CD4-positive, alpha-beta memory T cell (primary cell): ENCODE results near the gene NTNG1. TPM values are rescaled to one million over a fixed set of nuclear protein-coding genes. Genes with fewer than 3 reads are reported as not detected.

Experiments
- CTCF ChIA-PET: fragments of 350-600 bp; sonication (Branson Sonifier 250); formaldehyde crosslinking; loops from one replicate; lab custom pipeline; 2021; ENCODE audit warnings: inconsistent platforms; ENCODE audit not compliant: partially characterized antibody; lab: Charles Lee
- POLR2A ChIA-PET: fragments of 350-600 bp; sonication (Branson Sonifier 250); formaldehyde crosslinking; loops from one replicate; lab custom pipeline; 2021; ENCODE audit not compliant: partially characterized antibody; lab: Charles Lee
- DNase-seq, 5 donors: peaks; one replicate each; pipeline versions ENCODE4 v3.0.0 to v3.0.0-alpha.2; 2020 to 2022; ENCODE audit warnings: mixed read lengths in 1 of 5
- H3K27ac ChIP-seq: one replicate; pipeline ENCODE4 v1.7.0; 2013; ENCODE audit warnings: low read depth, low read length
- H3K27me3 ChIP-seq: 2 replicates; pipeline ENCODE4 v1.7.0; 2013; ENCODE audit warnings: mild to moderate bottlenecking, low read length, moderate library complexity; ENCODE audit not compliant: insufficient read depth
- H3K36me3 ChIP-seq: 2 replicates; pipeline ENCODE4 v1.7.0; 2013; ENCODE audit warnings: mild to moderate bottlenecking, low read length, moderate library complexity; ENCODE audit not compliant: insufficient read depth
- H3K4me1 ChIP-seq: 2 replicates; pipeline ENCODE4 v1.7.0; 2013; ENCODE audit warnings: mild to moderate bottlenecking, low read length, moderate library complexity; ENCODE audit not compliant: insufficient read depth
- H3K4me3 ChIP-seq, 2 donors: one replicate each; pipeline ENCODE4 v1.7.0; 2013; ENCODE audit warnings: low read length in 2 of 2, mild to moderate bottlenecking in 1 of 2
- H3K9me3 ChIP-seq, 2 donors: one replicate each; pipeline ENCODE4 v1.7.0; 2013; ENCODE audit warnings: low read length in 2 of 2, control low read depth in 1 of 2; ENCODE audit not compliant: control insufficient read depth in 1 of 2
- H3K27ac Mint-ChIP-seq, 7 donors: one replicate each; pipeline ENCODE4 v1.8.0; 2020 to 2021; ENCODE audit warnings: mixed read lengths in 7 of 7, mild to moderate bottlenecking in 6 of 7, inconsistent platforms in 3 of 7, moderate library complexity in 3 of 7
- H3K27me3 Mint-ChIP-seq, 2 donors: one replicate each; pipeline ENCODE4 v1.8.0; 2020 to 2021; ENCODE audit warnings: mixed read lengths in 2 of 2
- H3K36me3 Mint-ChIP-seq, 2 donors: one replicate each; pipeline ENCODE4 v1.8.0; 2020 to 2021; ENCODE audit warnings: mixed read lengths in 2 of 2, inconsistent platforms in 1 of 2, mild to moderate bottlenecking in 1 of 2
- H3K4me1 Mint-ChIP-seq, 4 donors: one replicate each; pipeline ENCODE4 v1.8.0; 2020 to 2021; ENCODE audit warnings: mixed read lengths in 4 of 4, mild to moderate bottlenecking in 1 of 4
- H3K4me3 Mint-ChIP-seq, 8 donors: one replicate each; pipeline ENCODE4 v1.8.0; 2020 to 2021; ENCODE audit warnings: mixed read lengths in 8 of 8, mild to moderate bottlenecking in 7 of 8, moderate library complexity in 6 of 8, inconsistent platforms in 3 of 8
- H3K9me3 Mint-ChIP-seq, 8 donors: one replicate each; pipeline ENCODE4 v1.8.0; 2020 to 2021; ENCODE audit warnings: mixed read lengths in 8 of 8, mild to moderate bottlenecking in 5 of 8, inconsistent platforms in 3 of 8, moderate library complexity in 1 of 8
- intact Hi-C: fragments of 100-400 bp; cut with micrococcal nuclease; formaldehyde crosslinking; loops from one replicate; pipeline ENCODE4 v1.15.1; 2023
- polyA plus RNA-seq, 2 donors: library from polyadenylated mRNA; unstranded; fragments of 300-500 nt; fragmentation: Illumina TruSeq; gene quantifications; one replicate each; pipeline ENCODE4 v1.2.3, GENCODE V29; 2021
- total RNA-seq, 2 experiments: library from RNA; stranded (reverse); gene quantifications; one replicate each; pipeline ENCODE4 v1.2.3, GENCODE V29; 2021

Gene NTNG1
- total and polyA plus RNA-seq, 4 experiments from 2014 or later = not detected

- H3K4me1 Mint-ChIP-seq = no peaks in the 10 kb centered on the region
- no peaks in the 10 kb centered on the region for H3K9me3 ChIP-seq
- H3K27ac ChIP-seq = no peak overlapping the region
- POLR2A ChIA-PET = no interaction called here
- H3K9me3 Mint-ChIP-seq = peaks cover 0 to 6% (median 2%) of the 10 kb centered on the region in 8 donors
- H3K27me3 Mint-ChIP-seq = peaks cover 4 to 10% of the 10 kb centered on the region in 2 donors
- H3K4me1 ChIP-seq = no peaks in the 10 kb centered on the region
- intact Hi-C loops = no loop called here
- CTCF ChIA-PET = no interaction called here
- no peak for DNase-seq
- H3K36me3 Mint-ChIP-seq = no peaks in the 10 kb centered on the region
- H3K36me3 ChIP-seq = no peaks in the 10 kb centered on the region
- H3K4me3 ChIP-seq = no peak overlapping the region
- no peaks in the 10 kb centered on the region for H3K27me3 ChIP-seq
- H3K27ac Mint-ChIP-seq = no peak overlapping the region
- H3K4me3 Mint-ChIP-seq = no peak overlapping the region
Measured at GRCh38 chr1:107132780-107133179, 8.1 kb upstream of the NTNG1 start.

- H3K27ac ChIP-seq = no peak overlapping the region
- no peak for DNase-seq
- Mint-ChIP-seq H3K9me3 (peaks cover 0 to 6% (median 2%) of the 10 kb centered on the region in 8 donors), H3K27ac (no peak overlapping the region), H3K27me3 (peaks cover 16 to 31% of the 10 kb centered on the region in 2 donors), H3K4me1 (peaks cover 1 to 11% (median 8%) of the 10 kb centered on the region in 4 donors), H3K4me3 (no peak overlapping the region), H3K36me3 (no peaks in the 10 kb centered on the region)
- POLR2A ChIA-PET = no interaction called here
- H3K36me3 ChIP-seq = no peaks in the 10 kb centered on the region
- no peaks in the 10 kb centered on the region for H3K9me3 ChIP-seq
- H3K4me1 ChIP-seq = peaks cover 7% of the 10 kb centered on the region
- H3K27me3 ChIP-seq = no peaks in the 10 kb centered on the region
- intact Hi-C loops = no loop called here
- H3K4me3 ChIP-seq = no peak overlapping the region
- CTCF ChIA-PET = interaction anchor here (1.6 kb wide), 1 partner anchor 10 kb away, joined by 3 read pairs; no protein-coding TSS in a partner anchor
Measured at GRCh38 chr1:107135463-107135862, 5.4 kb upstream of the NTNG1 start.

GRCh38 chr1:107138166-107138565, 2.7 kb upstream of the NTNG1 start:
- H3K27ac ChIP-seq = no peak overlapping the region
- H3K4me1 ChIP-seq = peaks cover 19% of the 10 kb centered on the region
- H3K4me3 ChIP-seq = no peak overlapping the region
- H3K36me3 ChIP-seq = no peaks in the 10 kb centered on the region
- H3K9me3 ChIP-seq = no peaks in the 10 kb centered on the region
- intact Hi-C loops = no loop called here
- Mint-ChIP-seq H3K36me3 (no peaks in the 10 kb centered on the region), H3K9me3 (peaks cover 0 to 6% (median 1%) of the 10 kb centered on the region in 8 donors), H3K27me3 (peaks cover 33 to 42% of the 10 kb centered on the region in 2 donors), H3K4me3 (peak overlapping the region in 1 of 8 donors; percentile 14), H3K27ac (no peak overlapping the region), H3K4me1 (peaks cover 11 to 26% (median 20%) of the 10 kb centered on the region in 4 donors)
- peaks cover 13% of the 10 kb centered on the region for H3K27me3 ChIP-seq
- ChIA-PET CTCF (no interaction called here), POLR2A (no interaction called here)
- DNase-seq = no peak

GRCh38 chr1:107138767-107139445, 1.9 kb upstream of the NTNG1 start:
- no peak for DNase-seq
- peaks cover 13% of the 10 kb centered on the region for H3K27me3 ChIP-seq
- POLR2A ChIA-PET = no interaction called here

GRCh38 chr1:107139833-107140702, 771 bp upstream of the NTNG1 start:
- peak in 4 of 5 donors; percentile 6 to 33 (median 14) for DNase-seq
- Mint-ChIP-seq H3K4me1 (peaks cover 11 to 26% (median 20%) of the 10 kb centered on the region in 4 donors), H3K27me3 (peaks cover 39 to 40% of the 10 kb centered on the region in 2 donors), H3K27ac (no peak overlapping the region), H3K9me3 (peaks cover 0 to 6% (median 1%) of the 10 kb centered on the region in 8 donors), H3K4me3 (peak overlapping the region; percentile 82 to 91 (median 87)), H3K36me3 (no peaks in the 10 kb centered on the region)
- POLR2A ChIA-PET = no interaction called here
- intact Hi-C loops = no loop called here
- CTCF ChIA-PET = interaction anchor here (0.7 kb wide), 2 partner anchors 14 to 72 kb away, joined by 3 read pairs; no protein-coding TSS in a partner anchor
- H3K4me1 ChIP-seq = peaks cover 19% of the 10 kb centered on the region
- H3K27me3 ChIP-seq = peaks cover 13% of the 10 kb centered on the region
- H3K27ac ChIP-seq = no peak overlapping the region
- peak overlapping the region in 1 of 2 donors; percentile 17 for H3K4me3 ChIP-seq
- H3K9me3 ChIP-seq = no peaks in the 10 kb centered on the region
- no peaks in the 10 kb centered on the region for H3K36me3 ChIP-seq

More at GRCh38 chr1:107138767-107139445, 1.9 kb upstream of the NTNG1 start:
- no peaks in the 10 kb centered on the region for H3K36me3 Mint-ChIP-seq
- H3K27ac Mint-ChIP-seq = no peak overlapping the region
- H3K4me1 Mint-ChIP-seq = peaks cover 11 to 26% (median 20%) of the 10 kb centered on the region in 4 donors
- peaks cover 0 to 6% (median 1%) of the 10 kb centered on the region in 8 donors for H3K9me3 Mint-ChIP-seq
- CTCF ChIA-PET = no interaction called here
- peak overlapping the region in 4 of 8 donors; percentile 5 to 91 (median 53) for H3K4me3 Mint-ChIP-seq
- Histone ChIP-seq H3K9me3 (no peaks in the 10 kb centered on the region), H3K4me1 (peaks cover 19% of the 10 kb centered on the region), H3K36me3 (no peaks in the 10 kb centered on the region), H3K27ac (no peak overlapping the region), H3K4me3 (no peak overlapping the region)
- intact Hi-C loops = no loop called here
- peaks cover 33 to 41% of the 10 kb centered on the region in 2 donors for H3K27me3 Mint-ChIP-seq

GRCh38 chr1:107141491-107142126, 770 bp downstream of the NTNG1 start:
- Mint-ChIP-seq H3K4me3 (peak overlapping the region; percentile 82 to 93 (median 88)), H3K9me3 (no peaks in the 10 kb centered on the region), H3K27ac (peak overlapping the region in 1 of 7 donors; percentile 37), H3K27me3 (peaks cover 36 to 39% of the 10 kb centered on the region in 2 donors), H3K36me3 (no peaks in the 10 kb centered on the region), H3K4me1 (peaks cover 11 to 26% (median 20%) of the 10 kb centered on the region in 4 donors)
- Histone ChIP-seq H3K4me3 (peak overlapping the region in 1 of 2 donors; percentile 52), H3K27ac (no peak overlapping the region), H3K9me3 (no peaks in the 10 kb centered on the region), H3K36me3 (no peaks in the 10 kb centered on the region), H3K4me1 (peaks cover 19% of the 10 kb centered on the region), H3K27me3 (peaks cover 13% of the 10 kb centered on the region)
- peak in 3 of 5 donors; percentile 5 to 9 (median 6) for DNase-seq
- CTCF ChIA-PET = interaction anchor here (1.1 to 2.0 kb wide), 5 partner anchors 9 to 98 kb away, joined by 3 to 8 read pairs (median 5); no protein-coding TSS in a partner anchor
- POLR2A ChIA-PET = no interaction called here
- intact Hi-C loops = loop anchor here (1.0 kb wide), 1 partner anchor 93 kb away; no protein-coding TSS in a partner anchor
